ENCODE results near the gene SMG6. TPM values are rescaled to one million over a fixed set of nuclear protein-coding genes. Genes with fewer than 3 reads are reported as not detected.

Gene SMG6
- total RNA-seq, 1 experiment from 2014 or later, result 33.8 TPM

DNA sequence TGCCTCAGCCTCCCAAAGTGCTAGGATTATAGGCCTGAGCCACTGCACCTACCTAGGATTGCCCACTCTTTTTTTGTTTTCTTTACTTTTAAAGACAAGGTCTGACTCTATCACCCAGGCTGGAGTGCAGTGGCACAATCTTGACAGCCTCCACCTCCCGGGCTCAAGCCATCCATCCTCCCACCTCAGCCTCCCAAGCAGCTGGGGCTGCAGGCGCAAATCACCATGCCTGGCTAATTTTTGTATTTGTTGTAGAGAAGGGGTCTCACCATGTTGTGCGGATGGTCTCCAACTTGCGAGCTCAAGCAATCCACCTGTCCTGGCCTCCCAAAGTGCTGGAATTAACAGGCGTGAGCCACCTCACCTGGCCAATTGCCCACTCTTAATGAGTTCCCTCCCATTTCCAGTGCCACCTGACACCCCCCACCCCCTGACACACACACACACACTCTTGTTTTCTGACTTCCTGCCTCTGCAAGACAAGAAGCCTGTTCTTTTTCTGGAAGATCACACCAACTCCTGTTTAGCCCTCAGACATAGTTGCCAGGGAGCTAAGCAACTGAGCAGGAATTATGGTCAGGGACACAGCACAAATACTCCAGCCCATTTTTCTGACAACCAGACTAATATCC lies 259.2 kb downstream of the SMG6 start:
- Mint-ChIP-seq H3K36me3 (ENCODE audit: insufficient read depth, unreplicated experiment) (peaks cover 41% of the 10 kb centered on the region), H3K4me3 (ENCODE audit: unreplicated experiment) (no peak overlapping the region)
- intact Hi-C loops (cut with micrococcal nuclease; ENCODE audit: unreplicated experiment), result no loop called here

DNA sequence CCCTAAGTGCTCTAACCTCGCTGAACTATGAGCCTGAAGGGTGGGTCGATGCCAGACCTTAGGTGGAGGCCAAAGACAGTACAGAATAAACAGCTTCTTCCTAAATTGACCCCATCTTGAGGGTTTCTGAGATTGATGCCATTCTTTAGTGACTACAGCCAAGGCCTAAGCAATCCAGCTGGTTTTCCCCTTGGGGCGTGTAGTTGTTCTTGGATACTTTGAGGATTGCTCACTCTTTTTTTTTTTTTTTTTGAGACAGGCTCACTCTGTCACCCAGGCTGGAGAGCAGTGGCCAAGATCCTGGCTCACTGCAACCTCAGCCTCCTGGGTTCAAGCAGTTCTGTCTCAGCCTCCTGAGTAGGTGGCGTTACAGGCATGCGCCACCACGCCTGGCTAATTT lies 259.8 kb downstream of the SMG6 start:
- H3K36me3 ChIP-seq (ENCODE audit: control insufficient read depth, insufficient read depth, low read length), result peaks cover 3% of the 10 kb centered on the region; the same call in 1 of the 2 replicates
- TF ChIP-seq, protein P1, sequence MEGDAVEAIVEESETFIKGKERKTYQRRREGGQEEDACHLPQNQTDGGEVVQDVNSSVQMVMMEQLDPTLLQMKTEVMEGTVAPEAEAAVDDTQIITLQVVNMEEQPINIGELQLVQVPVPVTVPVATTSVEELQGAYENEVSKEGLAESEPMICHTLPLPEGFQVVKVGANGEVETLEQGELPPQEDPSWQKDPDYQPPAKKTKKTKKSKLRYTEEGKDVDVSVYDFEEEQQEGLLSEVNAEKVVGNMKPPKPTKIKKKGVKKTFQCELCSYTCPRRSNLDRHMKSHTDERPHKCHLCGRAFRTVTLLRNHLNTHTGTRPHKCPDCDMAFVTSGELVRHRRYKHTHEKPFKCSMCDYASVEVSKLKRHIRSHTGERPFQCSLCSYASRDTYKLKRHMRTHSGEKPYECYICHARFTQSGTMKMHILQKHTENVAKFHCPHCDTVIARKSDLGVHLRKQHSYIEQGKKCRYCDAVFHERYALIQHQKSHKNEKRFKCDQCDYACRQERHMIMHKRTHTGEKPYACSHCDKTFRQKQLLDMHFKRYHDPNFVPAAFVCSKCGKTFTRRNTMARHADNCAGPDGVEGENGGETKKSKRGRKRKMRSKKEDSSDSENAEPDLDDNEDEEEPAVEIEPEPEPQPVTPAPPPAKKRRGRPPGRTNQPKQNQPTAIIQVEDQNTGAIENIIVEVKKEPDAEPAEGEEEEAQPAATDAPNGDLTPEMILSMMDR (IDR thresholded peaks at IDR 0.05; ENCODE audit: insufficient read depth in 1 of 2, low read depth in 1 of 2, low read length in 1 of 2, severe bottlenecking in 1 of 2, unreplicated experiment in 1 of 2), result no peak
- H3K36me3 Mint-ChIP-seq (ENCODE audit: insufficient read depth, unreplicated experiment), result peaks cover 41% of the 10 kb centered on the region
- H3K4me1 Mint-ChIP-seq (ENCODE audit: low read depth, unreplicated experiment), result peaks cover 9% of the 10 kb centered on the region
- H3K27me3 ChIP-seq (replicated peaks; ENCODE audit: control insufficient read depth, insufficient read depth, low read length), result no peaks in the 10 kb centered on the region
- BruUV-seq (replicated peaks), result no TSS peak
- DNase-seq, result no peak
- peak overlapping the region; percentile 95 for H3K4me3 Mint-ChIP-seq (ENCODE audit: unreplicated experiment)
- CTCF ChIA-PET, result interaction anchor here (0.6 kb wide), 1 partner anchor 10 kb away, joined by 3 read pairs; no protein-coding TSS in a partner anchor
- POLR2A ChIA-PET, result no interaction called here
- no peaks in the 10 kb centered on the region for H3K9me3 Mint-ChIP-seq (ENCODE audit: unreplicated experiment)
- no peak overlapping the region for H3K4me3 ChIP-seq (ENCODE audit: low read depth, low read length)
- no peak overlapping the region for H3K27ac Mint-ChIP-seq (ENCODE audit: unreplicated experiment)
- intact Hi-C loops (cut with micrococcal nuclease; ENCODE audit: unreplicated experiment), result no loop called here
- H3K4me1 ChIP-seq, result peaks cover 20% of the 10 kb centered on the region
- H3K9me3 ChIP-seq, result no peaks in the 10 kb centered on the region
- no peaks in the 10 kb centered on the region for H3K27me3 Mint-ChIP-seq (ENCODE audit: insufficient read depth, unreplicated experiment)

More for the DNA sequence above, 259.2 kb downstream of the SMG6 start:
- no peaks in the 10 kb centered on the region for H3K9me3 ChIP-seq
- H3K4me3 ChIP-seq (ENCODE audit: low read depth, low read length), result no peak overlapping the region
- CTCF ChIA-PET, result interaction anchor here (0.6 to 0.7 kb wide), 2 partner anchors 11 to 135 kb away, joined by 3 read pairs; no protein-coding TSS in a partner anchor
- Mint-ChIP-seq H3K27ac (ENCODE audit: unreplicated experiment) (no peak overlapping the region), H3K4me1 (ENCODE audit: low read depth, unreplicated experiment) (peaks cover 9% of the 10 kb centered on the region), H3K9me3 (ENCODE audit: unreplicated experiment) (no peaks in the 10 kb centered on the region), H3K27me3 (ENCODE audit: insufficient read depth, unreplicated experiment) (no peaks in the 10 kb centered on the region)
- no peaks in the 10 kb centered on the region for H3K27me3 ChIP-seq (replicated peaks; ENCODE audit: control insufficient read depth, insufficient read depth, low read length)
- H3K4me1 ChIP-seq, result peaks cover 26% of the 10 kb centered on the region
- peaks cover 3% of the 10 kb centered on the region; the same call in 1 of the 2 replicates for H3K36me3 ChIP-seq (ENCODE audit: control insufficient read depth, insufficient read depth, low read length)
- no peak for DNase-seq
- TF ChIP-seq, protein P1 (IDR thresholded peaks at IDR 0.05; ENCODE audit: insufficient read depth in 1 of 2, low read depth in 1 of 2, low read length in 1 of 2, severe bottlenecking in 1 of 2, unreplicated experiment in 1 of 2), result no peak
- no TSS peak for BruUV-seq (replicated peaks)
- POLR2A ChIA-PET, result no interaction called here

DNA sequence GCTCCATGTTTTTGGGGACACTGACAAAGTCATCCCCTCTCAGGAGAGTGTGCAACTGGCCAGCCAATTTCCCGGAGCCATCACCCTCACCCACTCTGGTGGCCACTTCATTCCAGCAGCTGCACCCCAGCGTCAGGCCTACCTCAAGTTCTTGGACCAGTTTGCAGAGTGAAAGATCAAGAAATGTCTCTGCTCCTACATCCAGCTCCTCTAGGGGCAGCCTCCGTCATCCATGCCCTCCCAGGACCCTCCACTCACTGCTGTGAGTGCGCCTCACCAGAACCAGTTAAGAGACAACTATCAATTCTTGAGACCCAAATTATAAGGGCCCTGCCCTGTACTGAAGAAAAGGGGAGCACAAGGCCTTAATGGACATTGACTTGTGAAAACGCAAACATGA lies 260.7 kb downstream of the SMG6 start:
- H3K4me3 ChIP-seq (ENCODE audit: low read depth, low read length), result peak overlapping the region; percentile 82
- peaks cover 3% of the 10 kb centered on the region; the same call in 1 of the 2 replicates for H3K36me3 ChIP-seq (ENCODE audit: control insufficient read depth, insufficient read depth, low read length)
- Mint-ChIP-seq H3K9me3 (ENCODE audit: unreplicated experiment) (no peaks in the 10 kb centered on the region), H3K27ac (ENCODE audit: unreplicated experiment) (peak overlapping the region; percentile 92), H3K36me3 (ENCODE audit: insufficient read depth, unreplicated experiment) (peaks cover 41% of the 10 kb centered on the region), H3K4me1 (ENCODE audit: low read depth, unreplicated experiment) (peaks cover 9% of the 10 kb centered on the region), H3K4me3 (ENCODE audit: unreplicated experiment) (peak overlapping the region; percentile 95), H3K27me3 (ENCODE audit: insufficient read depth, unreplicated experiment) (no peaks in the 10 kb centered on the region)
- POLR2A ChIA-PET, result no interaction called here
- CTCF ChIA-PET, result interaction anchor here (1.4 kb wide), 1 partner anchor 134 kb away, joined by 5 read pairs; no protein-coding TSS in a partner anchor
- no peaks in the 10 kb centered on the region for H3K9me3 ChIP-seq
- peaks cover 18% of the 10 kb centered on the region for H3K4me1 ChIP-seq
- DNase-seq, result no peak
- BruUV-seq (replicated peaks), result TSS peak; percentile 71
- H3K27me3 ChIP-seq (replicated peaks; ENCODE audit: control insufficient read depth, insufficient read depth, low read length), result no peaks in the 10 kb centered on the region
- TF ChIP-seq, protein P1 (IDR thresholded peaks at IDR 0.05; ENCODE audit: insufficient read depth in 1 of 2, low read depth in 1 of 2, low read length in 1 of 2, severe bottlenecking in 1 of 2, unreplicated experiment in 1 of 2), result no peak
- intact Hi-C loops (cut with micrococcal nuclease; ENCODE audit: unreplicated experiment), result no loop called here
